ENCODE measurements around the gene AMHR2.

DNA sequence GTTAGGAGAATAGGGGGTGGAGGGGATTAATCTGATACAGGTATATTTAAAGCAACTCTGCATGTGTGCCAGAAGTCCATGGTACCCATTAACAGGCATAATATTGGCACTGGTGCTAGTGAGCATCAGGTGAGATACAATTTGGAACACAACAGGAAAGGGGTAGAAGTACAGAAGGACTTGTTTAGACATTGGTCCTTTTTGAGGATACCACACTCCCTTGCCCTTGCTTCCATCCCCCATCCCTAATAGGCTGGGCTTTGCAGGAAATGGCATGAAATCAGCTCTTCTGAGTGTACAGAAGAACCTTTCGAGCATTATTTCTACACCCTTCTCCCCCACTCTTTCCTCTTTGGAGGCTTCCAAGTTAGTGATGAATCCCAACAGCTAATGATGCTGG, 44.6 kb downstream of the AMHR2 start:
- TF ChIP-seq CTCF (IDR thresholded peaks at IDR 0.05; ENCODE audit: low read depth, low read length) (no peak), EZH2phosphoT487 (IDR thresholded peaks at IDR 0.05; ENCODE audit: low read depth) (no peak)

Measured in OCI-LY3 (cell line).